Measurements from ENCODE around the gene NUDCD3. TPM values are rescaled to one million over a fixed set of nuclear protein-coding genes. Genes with fewer than 3 reads are reported as not detected.

NUDCD3 gene
- polyA plus RNA-seq, 1 donor: 80.1 TPM

- DNase-seq (ENCODE audit: low read depth): no peak
These were observed 90.4 kb downstream of the NUDCD3 start for GRCh38 chr7:44400033-44400511.

GRCh38 chr7:44398953-44399574, 91.4 kb downstream of the NUDCD3 start:
- no peak for DNase-seq (ENCODE audit: low read depth)

GRCh38 chr7:44398511-44398911, 91.9 kb downstream of the NUDCD3 start:
- DNase-seq (ENCODE audit: low read depth): no peak

- no peak for DNase-seq (ENCODE audit: low read depth)
These were observed 93.4 kb downstream of the NUDCD3 start for GRCh38 chr7:44396931-44397545.

GRCh38 chr7:44396496-44396895, 94.0 kb downstream of the NUDCD3 start:
- no peak for DNase-seq (ENCODE audit: low read depth)

- no peak for DNase-seq (ENCODE audit: low read depth)
These were observed 95.4 kb downstream of the NUDCD3 start for GRCh38 chr7:44395067-44395466.

- no peak for DNase-seq (ENCODE audit: low read depth)
These were observed 95.8 kb downstream of the NUDCD3 start for GRCh38 chr7:44394636-44395035.

GRCh38 chr7:44394112-44394447, 96.4 kb downstream of the NUDCD3 start:
- no peak for DNase-seq (ENCODE audit: low read depth)

GRCh38 chr7:44393238-44394111, 97.0 kb downstream of the NUDCD3 start:
- no peak for DNase-seq (ENCODE audit: low read depth)

- no peak for DNase-seq (ENCODE audit: low read depth)
These were observed 97.8 kb downstream of the NUDCD3 start for GRCh38 chr7:44392618-44393010.

- DNase-seq (ENCODE audit: low read depth): no peak
These were observed 98.5 kb downstream of the NUDCD3 start for GRCh38 chr7:44391746-44392617.

- no peak for DNase-seq (ENCODE audit: low read depth)
These were observed 99.3 kb downstream of the NUDCD3 start for GRCh38 chr7:44391171-44391570.

- no peak for DNase-seq (ENCODE audit: low read depth)
These were observed 99.8 kb downstream of the NUDCD3 start for GRCh38 chr7:44390701-44391100.

- DNase-seq (ENCODE audit: low read depth): no peak
These were observed 102.1 kb downstream of the NUDCD3 start for GRCh38 chr7:44388089-44388970.

- DNase-seq (ENCODE audit: low read depth): no peak
These were observed 103.1 kb downstream of the NUDCD3 start for GRCh38 chr7:44387389-44387788.

- DNase-seq (ENCODE audit: low read depth): no peak
These were observed 104.1 kb downstream of the NUDCD3 start for GRCh38 chr7:44386139-44386913.

- no peak for DNase-seq (ENCODE audit: low read depth)
These were observed 104.9 kb downstream of the NUDCD3 start for GRCh38 chr7:44385434-44386138.

GRCh38 chr7:44384586-44385433, 105.6 kb downstream of the NUDCD3 start:
- DNase-seq (ENCODE audit: low read depth): no peak

Data from forelimb muscle (tissue), 1 donor.